MCF 10A (cell line): ENCODE results near the gene MCUR1. TPM values are rescaled to one million over a fixed set of nuclear protein-coding genes. Genes with fewer than 3 reads are reported as not detected.
A peak's percentile ranks its signal among the peaks of the same experiment; 100 is the strongest.

Experiments
- BruUV-seq: library from RNA; stranded (reverse); fragments of 400-500 nt; replicated peaks from 2 replicates; lab custom pipeline; 2021; lab: Mats Ljungman, UMichigan
- CTCF ChIA-PET: fragments of 300-600 bp; sonication (Branson Sonifier 250); formaldehyde crosslinking; extraction: SDS; loops from one replicate; lab custom pipeline; 2021; ENCODE audit warnings: antibody characterized with exemption, inconsistent platforms; lab: Yijun Ruan, JAX
- POLR2A ChIA-PET: fragments of 300-600, 350-650 bp; sonication (Branson Sonifier 250); formaldehyde crosslinking; extraction: SDS; loops from one replicate; lab custom pipeline; 2020; ENCODE audit warnings: antibody characterized with exemption, inconsistent platforms; lab: Yijun Ruan, JAX
- DNase-seq: peaks from one replicate; pipeline ENCODE4 v3.0.0-alpha.2; 2018; ENCODE audit not compliant: unreplicated experiment
- H3K27ac Mint-ChIP-seq: one replicate; pipeline ENCODE4 v1.8.0; 2022; ENCODE audit warnings: mild to moderate bottlenecking, low read depth, mixed read lengths; ENCODE audit not compliant: unreplicated experiment
- H3K27me3 Mint-ChIP-seq: one replicate; pipeline ENCODE4 v1.8.0; 2022; ENCODE audit warnings: mixed read lengths; ENCODE audit not compliant: insufficient read depth, unreplicated experiment
- H3K36me3 Mint-ChIP-seq: one replicate; pipeline ENCODE4 v1.8.0; 2022; ENCODE audit warnings: mild to moderate bottlenecking, moderate library complexity, mixed read lengths; ENCODE audit not compliant: insufficient read depth, unreplicated experiment
- H3K4me1 Mint-ChIP-seq: one replicate; pipeline ENCODE4 v1.8.0; 2022; ENCODE audit warnings: mixed read lengths; ENCODE audit not compliant: insufficient read depth, unreplicated experiment
- H3K4me3 Mint-ChIP-seq: one replicate; pipeline ENCODE4 v1.8.0; 2022; ENCODE audit warnings: mild to moderate bottlenecking, moderate library complexity, mixed read lengths; ENCODE audit not compliant: unreplicated experiment
- H3K9me3 Mint-ChIP-seq: one replicate; pipeline ENCODE4 v1.8.0; 2022; ENCODE audit warnings: mixed read lengths; ENCODE audit not compliant: unreplicated experiment
- intact Hi-C: fragments of 100-400 bp; cut with micrococcal nuclease; formaldehyde crosslinking; loops from 2 replicates; pipeline ENCODE4 v1.14.1; 2022
- total RNA-seq: library from RNA; stranded (reverse); gene quantifications from 2 replicates; pipeline ENCODE4 v1.2.3, GENCODE V29; 2022
- TF ChIP-seq, protein P1 (sequence below): fragments of 200-600 bp; IDR thresholded peaks from one replicate; pipeline ENCODE4 v1.8.0; 2022; ENCODE audit warnings: antibody characterized with exemption, mild to moderate bottlenecking; ENCODE audit not compliant: unreplicated experiment

The MCUR1 gene
- total RNA-seq, 1 experiment from 2014 or later = 30.4 TPM

- ChIA-PET POLR2A (interaction anchor here (0.6 to 2.7 kb wide), 13 partner anchors 13 to 1751 kb away, joined by 3 to 23 read pairs (median 5); partner anchors contain the start of genes NOL7 and RANBP9), CTCF (interaction anchor here (0.6 kb wide), 1 partner anchor 197 kb away, joined by 3 read pairs; no protein-coding TSS in a partner anchor)
- intact Hi-C loops = no loop called here
- Mint-ChIP-seq H3K9me3 (no peaks in the 10 kb centered on the region), H3K4me1 (peaks cover 35% of the 10 kb centered on the region), H3K36me3 (no peaks in the 10 kb centered on the region), H3K4me3 (peak overlapping the region; percentile 84), H3K27ac (peak overlapping the region; percentile 78), H3K27me3 (no peaks in the 10 kb centered on the region)
- TSS peak; percentile 81 for BruUV-seq
- peak; percentile 29 for DNase-seq
- TF ChIP-seq, protein P1, sequence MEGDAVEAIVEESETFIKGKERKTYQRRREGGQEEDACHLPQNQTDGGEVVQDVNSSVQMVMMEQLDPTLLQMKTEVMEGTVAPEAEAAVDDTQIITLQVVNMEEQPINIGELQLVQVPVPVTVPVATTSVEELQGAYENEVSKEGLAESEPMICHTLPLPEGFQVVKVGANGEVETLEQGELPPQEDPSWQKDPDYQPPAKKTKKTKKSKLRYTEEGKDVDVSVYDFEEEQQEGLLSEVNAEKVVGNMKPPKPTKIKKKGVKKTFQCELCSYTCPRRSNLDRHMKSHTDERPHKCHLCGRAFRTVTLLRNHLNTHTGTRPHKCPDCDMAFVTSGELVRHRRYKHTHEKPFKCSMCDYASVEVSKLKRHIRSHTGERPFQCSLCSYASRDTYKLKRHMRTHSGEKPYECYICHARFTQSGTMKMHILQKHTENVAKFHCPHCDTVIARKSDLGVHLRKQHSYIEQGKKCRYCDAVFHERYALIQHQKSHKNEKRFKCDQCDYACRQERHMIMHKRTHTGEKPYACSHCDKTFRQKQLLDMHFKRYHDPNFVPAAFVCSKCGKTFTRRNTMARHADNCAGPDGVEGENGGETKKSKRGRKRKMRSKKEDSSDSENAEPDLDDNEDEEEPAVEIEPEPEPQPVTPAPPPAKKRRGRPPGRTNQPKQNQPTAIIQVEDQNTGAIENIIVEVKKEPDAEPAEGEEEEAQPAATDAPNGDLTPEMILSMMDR = no peak
Measured at GRCh38 chr6:13814938-13815575, 700 bp upstream of the MCUR1 start.

GRCh38 chr6:13813621-13814175, 659 bp downstream of the MCUR1 start:
- TF ChIP-seq, protein P1 = no peak
- POLR2A ChIA-PET = interaction anchor here (0.6 to 2.7 kb wide), 16 partner anchors 11 to 270 kb away, joined by 3 to 23 read pairs (median 4); partner anchors contain the start of genes NOL7, RANBP9 and SIRT5
- DNase-seq = peak; percentile 71
- Mint-ChIP-seq H3K9me3 (no peaks in the 10 kb centered on the region), H3K4me1 (peaks cover 35% of the 10 kb centered on the region), H3K36me3 (no peaks in the 10 kb centered on the region), H3K4me3 (peak overlapping the region; percentile 84), H3K27me3 (no peaks in the 10 kb centered on the region), H3K27ac (peak overlapping the region; percentile 40)
- CTCF ChIA-PET = interaction anchor here (0.7 kb wide), 1 partner anchor 1290 kb away, joined by 3 read pairs; no protein-coding TSS in a partner anchor
- BruUV-seq = no TSS peak
- intact Hi-C loops = no loop called here

GRCh38 chr6:13813026-13813425, 1.3 kb downstream of the MCUR1 start:
- TF ChIP-seq, protein P1 = no peak
- Mint-ChIP-seq H3K27ac (peak overlapping the region; percentile 40), H3K27me3 (no peaks in the 10 kb centered on the region), H3K36me3 (peaks cover 3% of the 10 kb centered on the region), H3K4me3 (peak overlapping the region; percentile 84), H3K4me1 (peaks cover 35% of the 10 kb centered on the region), H3K9me3 (no peaks in the 10 kb centered on the region)
- POLR2A ChIA-PET = interaction anchor here (0.6 to 2.7 kb wide), 7 partner anchors 10 to 238 kb away, joined by 3 to 23 read pairs (median 4); partner anchors contain the start of genes NOL7 and SIRT5
- no peak for DNase-seq
- CTCF ChIA-PET = no interaction called here
- intact Hi-C loops = no loop called here
- BruUV-seq = TSS peak; percentile 31

DNA sequence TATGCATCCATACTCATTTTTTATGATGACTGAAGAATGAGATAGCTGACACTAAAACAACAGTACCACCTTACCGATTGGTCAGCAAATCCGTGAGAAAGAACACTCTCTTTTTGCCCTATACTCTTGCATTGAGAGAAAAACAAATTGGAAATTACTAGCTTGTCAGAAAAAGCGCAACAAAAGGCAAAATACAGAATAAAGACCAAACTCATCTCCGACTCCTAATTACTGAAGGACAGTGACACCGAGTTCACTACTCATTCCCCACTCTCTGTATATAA, 2.1 kb downstream of the MCUR1 start:
- no peak for DNase-seq
- POLR2A ChIA-PET = interaction anchor here (0.9 to 3.1 kb wide), 3 partner anchors 79 to 362 kb away, joined by 3 to 18 read pairs (median 3); partner anchors contain the start of gene RANBP9

More for the DNA sequence above, 2.1 kb downstream of the MCUR1 start:
- no peaks in the 10 kb centered on the region for H3K9me3 Mint-ChIP-seq
- peaks cover 35% of the 10 kb centered on the region for H3K4me1 Mint-ChIP-seq
- H3K4me3 Mint-ChIP-seq = no peak overlapping the region
- CTCF ChIA-PET = interaction anchor here (0.7 to 1.5 kb wide), 5 partner anchors 96 to 255 kb away, joined by 3 to 4 read pairs (median 4); partner anchors contain the start of gene SIRT5
- TF ChIP-seq, protein P1 = no peak
- H3K27me3 Mint-ChIP-seq = no peaks in the 10 kb centered on the region
- intact Hi-C loops = no loop called here
- no peak overlapping the region for H3K27ac Mint-ChIP-seq
- H3K36me3 Mint-ChIP-seq = peaks cover 5% of the 10 kb centered on the region
- no TSS peak for BruUV-seq
